TTC549 (cell line): ENCODE results near the gene ACAP2.
"Not testable (repeated sequence)": the region's sequence is repeated elsewhere in the genome, so short reads cannot be mapped to it uniquely, and the experiment has no call there.

ENCODE experiments used
- FAIRE-seq: peaks from 2 replicates; lab custom pipeline; 2012; peaks lifted over from hg19 to GRCh38; lab: Jason Lieb, UNC

The ACAP2 gene

DNA sequence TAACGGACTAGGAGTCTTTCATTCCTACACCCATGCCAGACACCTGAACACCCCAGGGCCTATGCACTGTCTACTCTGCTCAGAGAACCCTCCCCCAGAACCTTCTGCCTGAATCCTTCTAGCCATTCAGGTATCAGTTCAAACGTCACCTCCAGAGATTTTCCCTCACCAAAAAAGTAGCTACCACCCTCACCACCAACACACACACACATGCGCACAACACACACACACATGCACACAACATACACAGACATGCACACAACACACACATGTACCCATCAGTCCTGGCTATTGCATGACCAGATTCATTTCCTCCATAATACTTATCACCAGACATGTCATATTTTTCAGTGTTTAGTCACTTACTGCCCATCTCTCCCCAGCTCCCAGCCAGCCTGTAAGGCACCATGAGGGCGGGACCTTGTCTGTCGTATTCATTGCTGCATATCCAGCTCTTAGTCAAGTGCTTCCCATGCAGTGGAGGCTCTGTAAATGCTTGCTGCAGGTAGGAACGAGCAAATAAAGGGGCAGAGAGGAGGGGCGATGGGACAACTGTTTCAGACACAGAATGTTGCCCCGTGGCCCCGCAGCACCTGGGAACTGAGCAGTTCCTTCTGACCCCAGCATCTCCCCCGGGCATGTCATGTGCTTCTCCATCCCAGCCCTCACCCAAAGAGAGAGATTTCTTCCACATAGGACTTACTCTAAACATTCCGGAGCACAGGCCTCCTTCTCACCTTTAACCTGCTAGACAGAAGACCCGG is 201.0 kb downstream of the ACAP2 start:
- FAIRE-seq: no peak

DNA sequence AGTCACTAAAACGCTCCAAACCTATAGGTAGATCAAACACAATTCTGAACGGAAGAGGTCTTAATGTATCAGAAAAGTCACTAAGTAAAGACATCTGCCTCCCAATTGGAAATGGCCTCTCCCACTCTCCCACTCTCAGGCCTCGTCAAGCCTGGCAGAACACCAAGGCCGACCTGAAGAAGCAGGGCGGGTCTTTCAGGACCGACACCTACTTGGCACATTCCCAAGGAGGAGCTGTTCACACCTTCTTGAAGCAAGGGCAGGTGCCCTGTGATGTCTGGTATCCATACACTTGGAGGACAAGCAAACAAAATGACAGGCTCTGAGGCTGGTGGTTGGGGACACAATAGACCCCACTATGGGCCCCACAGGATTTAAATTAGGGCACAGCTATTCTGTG is 201.9 kb downstream of the ACAP2 start:
- no peak for FAIRE-seq

DNA sequence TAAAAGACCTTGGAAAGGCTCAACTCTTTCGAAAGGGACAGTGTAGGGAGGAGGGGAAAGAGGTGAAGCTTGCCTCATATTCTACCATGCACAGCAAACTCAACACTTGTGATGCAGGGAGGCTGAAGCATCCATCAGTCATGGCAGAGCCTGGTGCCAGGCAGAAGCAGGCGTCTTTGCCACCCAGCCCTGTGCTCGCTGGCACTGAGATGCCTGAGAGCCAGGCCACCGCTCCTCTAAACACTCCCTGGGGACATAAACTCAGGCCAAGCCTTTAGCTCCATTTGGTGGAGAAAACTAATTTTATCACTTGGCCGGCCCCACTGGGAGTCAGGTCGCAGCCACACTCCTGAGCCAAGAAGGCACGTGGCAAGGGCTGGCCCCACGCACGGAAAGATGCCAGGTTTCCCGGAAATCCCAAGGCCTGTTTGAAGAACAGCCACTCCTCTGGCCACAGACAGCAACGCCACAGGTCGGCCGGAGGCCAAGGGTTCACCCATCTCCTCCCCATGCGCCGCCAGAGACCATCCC is 202.6 kb downstream of the ACAP2 start:
- FAIRE-seq: no peak

DNA sequence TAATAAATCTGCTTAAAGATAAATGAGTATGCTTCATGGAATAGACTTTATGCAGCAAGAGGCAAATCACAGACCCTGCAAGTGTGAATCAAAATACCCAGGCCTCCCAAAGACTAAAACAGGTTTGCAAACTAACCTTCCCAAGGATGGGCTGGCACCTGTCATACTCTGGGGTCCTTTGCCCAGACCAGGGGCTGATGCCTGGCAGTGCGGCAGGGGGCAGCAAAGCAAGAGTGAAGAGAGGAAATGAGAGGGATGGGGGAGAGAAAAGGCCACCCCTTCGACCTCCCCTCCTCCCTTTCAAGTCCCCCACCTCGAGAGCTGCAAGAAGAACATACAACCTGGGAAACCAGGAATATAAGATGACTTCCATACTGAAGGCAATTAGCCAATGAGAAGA is 203.7 kb downstream of the ACAP2 start:
- FAIRE-seq: no peak

DNA sequence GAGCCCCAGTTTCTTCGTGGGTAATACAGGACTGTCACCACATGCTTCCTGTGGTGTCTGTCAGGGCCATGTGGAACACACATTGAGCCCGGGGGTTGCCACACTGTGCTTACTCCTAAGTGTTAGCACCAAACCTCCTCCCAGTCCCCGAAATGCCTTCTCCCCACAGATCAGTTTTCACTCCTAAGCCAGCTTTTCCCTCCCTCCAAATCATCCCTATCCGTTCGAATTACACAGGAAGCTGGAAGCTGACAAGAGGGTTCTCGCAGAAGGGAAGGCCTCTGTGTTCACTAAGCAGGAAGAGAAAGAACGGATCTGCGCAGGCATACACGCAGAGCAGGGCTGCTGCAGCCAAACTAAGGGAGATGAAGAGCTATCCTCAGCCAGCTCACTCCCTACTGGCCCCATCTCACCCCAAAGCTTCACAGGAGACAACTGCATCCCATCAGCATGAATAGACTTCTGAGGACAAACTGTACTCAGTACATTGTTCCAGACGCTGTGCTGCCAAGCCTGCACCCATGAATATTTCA is 204.2 kb downstream of the ACAP2 start:
- no peak for FAIRE-seq

DNA sequence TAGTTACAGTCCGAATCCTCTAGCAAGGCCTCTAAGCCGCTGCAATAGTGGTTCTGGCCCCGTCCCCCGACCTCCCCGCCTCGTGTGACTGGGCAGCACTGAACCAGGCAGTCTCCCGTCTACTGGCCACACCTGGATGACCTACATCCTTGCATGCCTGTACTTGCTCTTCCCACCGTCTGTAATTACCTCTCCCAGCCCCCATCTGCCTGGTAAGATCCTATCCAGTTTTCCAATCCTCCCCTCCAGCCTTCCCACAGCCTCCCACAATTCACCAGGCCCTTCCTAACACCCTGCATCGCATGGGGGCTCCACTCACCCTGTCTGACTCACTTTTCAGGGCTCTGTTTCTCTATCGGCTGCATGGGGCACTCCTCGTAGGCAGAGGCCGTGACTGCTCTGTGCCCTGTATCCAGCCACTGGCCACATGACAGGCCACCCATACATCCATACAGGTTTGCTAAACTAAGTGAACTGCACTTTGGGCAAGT is 204.7 kb downstream of the ACAP2 start:
- no peak for FAIRE-seq

DNA sequence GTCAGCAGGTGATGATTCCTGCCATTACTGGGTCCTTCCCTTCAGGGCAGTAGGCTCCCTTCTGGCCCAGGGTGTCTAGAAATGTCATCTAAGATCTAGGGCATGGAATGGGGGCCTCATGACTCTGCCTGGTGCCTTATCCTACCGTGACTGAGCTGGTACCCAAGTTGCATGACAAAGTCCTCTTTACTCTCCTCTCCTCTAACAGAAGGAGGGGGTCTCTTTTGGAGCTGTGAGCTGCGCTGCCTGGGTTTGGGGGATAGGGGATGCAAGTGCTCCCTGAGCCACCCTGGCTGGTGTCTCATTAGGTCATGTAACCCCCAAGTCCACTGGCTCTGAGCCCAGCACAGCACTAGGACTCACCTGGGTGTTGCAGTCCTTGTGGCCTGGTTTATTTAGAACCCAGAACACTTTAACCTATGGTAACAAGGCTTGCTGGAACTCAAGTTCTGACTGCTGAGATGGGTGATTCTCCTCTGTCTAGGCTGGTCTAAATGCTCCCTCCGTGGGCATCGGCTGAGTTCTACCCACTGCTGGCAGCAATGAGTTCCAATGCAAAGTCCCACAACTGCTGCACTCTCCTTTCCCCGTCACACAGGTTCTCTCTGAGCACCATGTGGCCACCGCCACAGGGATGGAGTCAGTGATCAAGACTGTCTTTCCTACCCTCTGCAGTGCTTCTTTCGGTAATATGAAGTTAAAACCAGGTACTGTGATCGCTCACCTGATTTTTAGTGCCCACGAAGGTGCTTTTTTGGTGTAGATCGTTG is 205.8 kb downstream of the ACAP2 start:
- no peak for FAIRE-seq

DNA sequence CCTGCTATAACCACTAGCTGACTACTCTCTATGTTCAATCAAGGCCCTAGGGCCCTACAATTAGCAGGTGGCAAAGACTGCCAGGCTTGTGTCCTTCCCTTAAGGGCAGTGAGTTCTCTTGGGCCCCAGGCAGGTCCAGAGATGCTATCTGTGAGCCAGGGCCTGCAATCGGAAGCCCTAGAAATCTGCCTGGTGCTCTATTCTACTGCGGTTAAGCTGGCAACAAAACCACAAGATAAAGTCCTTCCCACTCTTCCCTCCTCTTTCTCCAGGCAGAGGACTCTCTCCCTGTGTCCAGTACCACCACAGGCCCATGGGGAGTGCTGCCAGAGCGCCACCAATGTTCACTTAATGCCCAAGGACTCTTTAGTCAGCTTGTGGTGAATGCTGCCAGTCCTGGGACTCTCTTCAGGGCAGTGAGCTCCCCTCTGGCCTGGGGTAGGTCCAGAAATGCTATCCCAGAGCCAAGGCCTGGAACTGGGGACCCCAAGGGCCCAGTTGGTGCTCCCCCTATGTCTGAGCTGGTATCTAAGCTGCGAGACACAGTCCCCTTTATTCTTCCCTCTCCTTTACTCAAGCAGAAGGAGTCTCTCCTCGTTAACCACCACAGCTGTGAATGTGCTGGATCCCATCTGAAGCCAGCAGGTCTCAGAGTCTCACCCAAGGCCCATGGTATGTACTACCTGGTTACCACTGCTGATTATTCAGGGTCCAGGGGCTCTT is 206.6 kb downstream of the ACAP2 start:
- no peak for FAIRE-seq

DNA sequence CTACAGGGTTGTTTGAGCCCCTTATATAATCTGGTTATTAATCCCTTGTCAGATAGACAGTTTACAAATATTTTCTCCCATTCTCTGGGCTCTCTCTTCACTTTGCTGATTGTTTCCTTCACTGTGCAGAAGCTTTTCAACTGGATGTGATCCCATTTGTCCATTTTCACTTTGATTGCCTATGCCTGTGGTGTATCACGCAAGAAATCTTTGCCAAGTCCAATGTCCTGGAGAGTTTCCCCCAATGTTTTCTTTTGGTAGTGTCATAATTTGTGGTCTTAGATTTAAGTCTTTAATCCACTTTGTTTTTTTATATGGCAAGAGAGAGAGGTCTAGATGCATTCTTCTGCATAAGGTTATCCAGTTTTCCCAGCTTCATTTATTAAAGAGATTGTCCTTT is 212.6 kb downstream of the ACAP2 start:
- FAIRE-seq: no peak

DNA sequence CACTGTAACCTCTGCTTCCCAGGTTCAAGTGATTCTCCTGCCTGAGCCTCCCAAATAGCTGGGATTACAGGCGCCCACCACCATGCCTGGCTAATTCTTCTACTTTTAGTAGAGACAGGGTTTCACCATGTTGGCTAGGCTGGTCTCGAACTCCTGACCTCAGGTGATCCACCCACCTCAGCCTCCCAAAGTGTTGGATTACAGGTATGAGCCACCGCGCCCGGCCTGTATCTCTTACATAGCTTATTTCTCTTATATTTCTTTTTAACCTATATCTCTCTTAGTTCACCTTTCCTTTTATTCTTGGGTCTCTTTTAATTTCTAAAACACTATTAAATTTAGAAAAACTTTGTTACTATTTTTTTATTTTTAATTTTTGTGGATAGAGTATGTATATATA is 213.9 kb downstream of the ACAP2 start:
- not testable (repeated sequence) for FAIRE-seq

DNA sequence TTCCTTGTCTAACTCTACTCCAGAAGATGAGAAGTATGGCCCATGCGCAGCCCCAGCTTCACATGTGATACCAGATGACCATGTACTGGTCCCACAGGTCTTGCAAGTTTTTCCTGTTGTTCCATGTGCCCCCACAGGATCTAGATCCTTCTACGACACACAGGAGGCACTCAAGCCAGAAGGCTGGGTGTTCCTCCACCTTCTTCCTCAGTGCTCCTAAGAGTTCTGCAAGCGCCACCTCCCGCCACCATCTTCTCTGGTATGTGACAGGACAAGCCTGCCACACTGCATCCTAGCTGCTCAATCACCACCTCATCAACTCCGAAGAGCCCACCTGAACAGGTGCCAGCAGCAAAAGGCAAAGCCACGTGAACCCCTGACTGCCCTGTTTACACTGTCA is 214.9 kb downstream of the ACAP2 start:
- FAIRE-seq: no peak

DNA sequence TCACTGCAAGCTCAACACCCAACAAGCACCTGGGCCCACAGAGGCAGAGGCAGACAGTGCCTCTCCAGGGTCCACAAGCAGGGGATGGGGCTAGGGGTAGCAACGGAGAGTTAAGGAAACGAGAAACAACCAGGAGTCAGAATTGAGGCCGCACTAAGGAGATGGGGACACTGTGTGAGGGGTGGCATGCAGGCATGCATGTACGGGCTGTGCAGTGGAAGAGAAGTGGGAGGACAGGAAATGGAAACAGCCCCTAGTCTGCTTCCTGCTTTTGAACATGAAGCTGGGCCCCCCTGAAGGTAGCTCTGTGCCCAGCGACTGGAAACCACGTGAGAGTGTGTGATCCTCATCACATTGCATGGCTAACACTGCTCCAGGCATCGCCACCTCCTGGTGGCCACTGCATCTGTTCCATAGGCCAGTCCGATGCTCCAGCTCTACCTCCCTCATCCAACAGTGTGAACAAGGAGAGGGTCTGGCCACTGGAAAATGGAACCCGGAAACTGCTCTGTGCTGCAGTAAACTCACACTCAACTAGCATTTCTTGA is 215.8 kb downstream of the ACAP2 start:
- FAIRE-seq: no peak

DNA sequence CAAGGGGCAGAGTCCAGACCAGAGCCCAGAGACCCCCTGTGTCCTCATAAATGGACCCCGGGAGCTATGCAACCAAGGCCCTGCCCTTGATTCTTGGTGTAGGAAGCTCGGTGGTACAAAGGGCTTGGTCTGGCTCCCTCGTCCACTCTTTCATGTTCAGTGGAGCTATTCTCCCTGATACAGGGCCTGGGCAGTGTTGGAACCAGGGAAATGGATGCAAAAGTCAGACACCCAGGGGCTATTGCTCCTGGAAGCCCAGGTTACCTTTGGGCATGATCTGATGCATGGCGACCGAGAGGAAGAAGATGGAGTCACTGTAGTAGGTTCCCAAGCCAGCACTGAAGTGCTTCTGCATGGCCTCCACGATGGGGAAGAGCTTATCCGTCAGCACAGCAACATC is 216.4 kb downstream of the ACAP2 start:
- FAIRE-seq: no peak

DNA sequence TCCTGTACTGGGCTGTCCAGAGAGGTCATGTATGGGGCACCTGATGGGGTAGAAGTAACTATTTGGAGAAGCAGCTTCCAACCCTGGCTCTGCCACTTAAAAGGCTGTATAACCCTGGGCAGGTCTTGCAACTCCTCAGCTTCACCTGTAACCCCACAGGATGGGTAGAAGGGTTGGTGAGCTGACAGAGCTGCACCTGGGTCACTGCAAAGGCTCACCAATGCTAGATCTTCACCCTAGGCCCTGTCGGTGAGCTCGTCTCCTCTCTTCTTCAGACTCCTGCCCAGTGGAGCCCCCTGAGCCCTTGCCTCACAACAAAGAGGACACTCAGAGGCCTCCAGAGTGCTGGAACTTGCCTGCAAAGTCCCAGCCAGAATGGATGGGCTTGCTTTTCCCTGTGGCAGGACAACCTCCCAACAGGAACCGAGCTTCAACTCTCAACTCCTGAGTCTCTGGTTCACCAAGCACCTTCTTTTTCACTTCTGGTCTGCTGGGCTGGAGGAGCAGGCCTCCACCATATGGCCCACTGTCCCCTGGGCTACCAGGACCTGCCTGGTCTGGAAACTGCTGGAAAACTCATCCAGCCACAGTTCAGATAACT is 217.7 kb downstream of the ACAP2 start:
- FAIRE-seq: no peak
